ENCODE results near the gene OR2AT4.
"Not testable (repeated sequence)": the region's sequence is repeated elsewhere in the genome, so short reads cannot be mapped to it uniquely, and the experiment has no call there.

DNA sequence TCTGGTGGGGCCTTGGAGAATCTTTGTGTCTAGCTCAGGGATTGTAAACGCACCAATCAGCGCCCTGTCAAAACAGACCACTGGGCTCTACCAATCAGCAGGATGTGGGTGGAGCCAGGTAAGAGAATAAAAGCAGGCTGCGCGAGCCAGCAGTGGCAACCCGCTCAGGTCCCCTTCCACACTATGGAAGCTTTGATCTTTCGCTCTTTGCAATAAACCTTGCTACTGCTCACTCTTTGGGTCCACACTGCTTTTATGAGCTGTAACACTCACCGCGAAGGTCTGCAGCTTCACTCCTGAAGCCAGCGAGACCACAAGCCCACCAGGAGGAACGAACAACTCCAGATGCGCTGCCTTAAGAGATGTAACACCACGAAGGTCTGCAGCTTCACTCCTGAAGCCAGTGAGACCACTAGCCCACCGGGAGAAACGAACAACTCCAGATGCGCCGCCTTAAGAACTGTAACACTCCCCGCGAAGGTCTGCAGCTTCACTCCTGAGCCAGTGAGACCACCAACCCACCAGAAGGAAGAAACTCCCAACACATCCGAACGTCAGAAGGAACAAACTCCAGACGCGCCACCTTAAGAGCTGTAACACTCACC, 2.3 kb upstream of the OR2AT4 start:
- TF ChIP-seq, protein P1, sequence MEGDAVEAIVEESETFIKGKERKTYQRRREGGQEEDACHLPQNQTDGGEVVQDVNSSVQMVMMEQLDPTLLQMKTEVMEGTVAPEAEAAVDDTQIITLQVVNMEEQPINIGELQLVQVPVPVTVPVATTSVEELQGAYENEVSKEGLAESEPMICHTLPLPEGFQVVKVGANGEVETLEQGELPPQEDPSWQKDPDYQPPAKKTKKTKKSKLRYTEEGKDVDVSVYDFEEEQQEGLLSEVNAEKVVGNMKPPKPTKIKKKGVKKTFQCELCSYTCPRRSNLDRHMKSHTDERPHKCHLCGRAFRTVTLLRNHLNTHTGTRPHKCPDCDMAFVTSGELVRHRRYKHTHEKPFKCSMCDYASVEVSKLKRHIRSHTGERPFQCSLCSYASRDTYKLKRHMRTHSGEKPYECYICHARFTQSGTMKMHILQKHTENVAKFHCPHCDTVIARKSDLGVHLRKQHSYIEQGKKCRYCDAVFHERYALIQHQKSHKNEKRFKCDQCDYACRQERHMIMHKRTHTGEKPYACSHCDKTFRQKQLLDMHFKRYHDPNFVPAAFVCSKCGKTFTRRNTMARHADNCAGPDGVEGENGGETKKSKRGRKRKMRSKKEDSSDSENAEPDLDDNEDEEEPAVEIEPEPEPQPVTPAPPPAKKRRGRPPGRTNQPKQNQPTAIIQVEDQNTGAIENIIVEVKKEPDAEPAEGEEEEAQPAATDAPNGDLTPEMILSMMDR (IDR thresholded peaks at IDR 0.05 in 4 of 5, conservative IDR thresholded peaks at IDR 0.05 in 1 of 5), result not testable (repeated sequence)
- not testable (repeated sequence) for TF ChIP-seq POLR2A (IDR thresholded peaks at IDR 0.05)
